ENCODE measurements around the gene DAB2IP. TPM values are rescaled to one million over a fixed set of nuclear protein-coding genes. Genes with fewer than 3 reads are reported as not detected.
A peak's percentile ranks its signal among the peaks of the same experiment; 100 is the strongest.

DAB2IP gene
- total RNA-seq, 1 experiment from 2014 or later = 46.7 TPM

DNA sequence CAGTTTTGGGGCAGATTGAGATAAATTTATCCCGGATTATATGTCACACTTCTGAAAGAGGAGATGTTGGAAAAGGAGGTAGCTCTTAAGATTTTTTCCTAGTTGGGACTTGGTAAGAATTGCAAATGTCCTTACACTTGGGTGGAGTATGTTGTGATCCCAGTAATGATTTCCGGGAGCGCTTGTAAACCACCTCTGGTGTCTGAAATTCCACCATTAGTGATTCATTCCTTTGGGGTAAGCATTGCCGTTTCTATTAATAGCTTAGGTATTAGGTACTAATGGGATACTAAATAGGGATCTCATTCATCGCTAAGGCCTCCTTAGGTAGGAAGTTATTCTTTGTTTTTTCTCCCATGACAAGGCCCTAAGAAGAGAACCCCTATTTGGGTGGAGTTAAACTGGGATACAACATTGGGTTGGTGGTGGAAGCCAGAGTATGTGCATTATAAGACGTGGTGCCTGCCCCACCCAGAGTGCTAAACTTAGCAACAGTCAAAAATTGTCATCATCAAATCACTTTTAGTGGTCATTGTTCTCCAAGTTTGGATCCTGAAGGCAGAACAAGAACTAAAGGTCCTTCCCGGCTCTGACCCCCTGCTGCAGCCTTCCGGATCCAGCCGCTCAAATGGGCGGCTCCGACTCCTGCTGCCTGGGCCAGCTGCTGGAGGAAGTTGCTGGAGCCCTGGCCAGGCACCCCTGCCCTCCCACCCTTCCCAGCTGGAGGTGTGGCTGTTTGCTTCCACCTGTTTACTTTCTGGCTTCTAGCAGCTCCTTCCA is 31.7 kb upstream of the DAB2IP start:
- intact Hi-C loops (cut with micrococcal nuclease; ENCODE audit: unreplicated experiment) = loop anchor here (5.0 kb wide), 1 partner anchor 373 kb away; no protein-coding TSS in a partner anchor
- Histone ChIP-seq H3K27ac (no peak overlapping the region), H3F3A (ENCODE audit: insufficient read depth, low read depth) (no peaks in the 10 kb centered on the region), H2AFZ (no peak overlapping the region), H3K36me3 (ENCODE audit: low read depth) (no peaks in the 10 kb centered on the region), H4K20me1 (ENCODE audit: insufficient read depth) (no peaks in the 10 kb centered on the region), H3K9me3 (ENCODE audit: insufficient read depth, low read depth) (no peaks in the 10 kb centered on the region), H3K9me2 (ENCODE audit: insufficient read depth) (no peaks in the 10 kb centered on the region), H3K4me3 (no peak overlapping the region), H3K4me1 (replicated peaks; ENCODE audit: insufficient read depth) (no peaks in the 10 kb centered on the region), H3K79me2 (ENCODE audit: low read depth) (no peaks in the 10 kb centered on the region), H3K27me3 (ENCODE audit: insufficient read depth, low read depth) (no peaks in the 10 kb centered on the region), H3K4me2 (no peak overlapping the region)
- TF ChIP-seq, protein P1, sequence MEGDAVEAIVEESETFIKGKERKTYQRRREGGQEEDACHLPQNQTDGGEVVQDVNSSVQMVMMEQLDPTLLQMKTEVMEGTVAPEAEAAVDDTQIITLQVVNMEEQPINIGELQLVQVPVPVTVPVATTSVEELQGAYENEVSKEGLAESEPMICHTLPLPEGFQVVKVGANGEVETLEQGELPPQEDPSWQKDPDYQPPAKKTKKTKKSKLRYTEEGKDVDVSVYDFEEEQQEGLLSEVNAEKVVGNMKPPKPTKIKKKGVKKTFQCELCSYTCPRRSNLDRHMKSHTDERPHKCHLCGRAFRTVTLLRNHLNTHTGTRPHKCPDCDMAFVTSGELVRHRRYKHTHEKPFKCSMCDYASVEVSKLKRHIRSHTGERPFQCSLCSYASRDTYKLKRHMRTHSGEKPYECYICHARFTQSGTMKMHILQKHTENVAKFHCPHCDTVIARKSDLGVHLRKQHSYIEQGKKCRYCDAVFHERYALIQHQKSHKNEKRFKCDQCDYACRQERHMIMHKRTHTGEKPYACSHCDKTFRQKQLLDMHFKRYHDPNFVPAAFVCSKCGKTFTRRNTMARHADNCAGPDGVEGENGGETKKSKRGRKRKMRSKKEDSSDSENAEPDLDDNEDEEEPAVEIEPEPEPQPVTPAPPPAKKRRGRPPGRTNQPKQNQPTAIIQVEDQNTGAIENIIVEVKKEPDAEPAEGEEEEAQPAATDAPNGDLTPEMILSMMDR (conservative IDR thresholded peaks at IDR 0.05) = no peak
- no peak for TF ChIP-seq EZH2 (IDR thresholded peaks at IDR 0.05; ENCODE audit: low read depth)
- no TSS peak for BruUV-seq (replicated peaks)
- CTCF ChIA-PET = interaction anchor here (0.6 to 2.0 kb wide), 5 partner anchors 10 to 708 kb away, joined by 3 to 5 read pairs (median 3); no protein-coding TSS in a partner anchor
- no peak for DNase-seq
- POLR2A ChIA-PET (ENCODE audit: unreplicated experiment) = interaction anchor here (0.6 kb wide), 2 partner anchors 74 to 78 kb away, joined by 4 read pairs; no protein-coding TSS in a partner anchor

DNA sequence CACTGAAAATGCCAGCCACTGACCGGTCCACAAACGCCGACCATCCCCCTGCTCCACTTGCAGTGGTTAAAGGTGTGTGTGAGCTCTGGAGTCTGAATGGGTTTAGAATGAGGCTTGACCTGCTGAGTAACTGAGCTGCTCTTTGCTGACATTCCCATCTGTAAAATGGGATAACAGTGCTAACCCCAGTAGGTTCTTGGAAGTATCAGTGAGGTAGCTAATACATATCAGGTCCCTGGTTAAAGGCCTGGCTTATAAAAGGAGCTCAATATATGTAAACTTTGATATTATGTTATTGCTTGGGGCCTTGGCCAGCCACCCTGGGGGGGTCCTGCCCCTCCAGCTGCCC is 31.1 kb upstream of the DAB2IP start:
- no peaks in the 10 kb centered on the region for H3K4me1 ChIP-seq (replicated peaks; ENCODE audit: insufficient read depth)
- H3K27ac ChIP-seq = no peak overlapping the region
- POLR2A ChIA-PET (ENCODE audit: unreplicated experiment) = no interaction called here
- H2AFZ ChIP-seq = no peak overlapping the region
- no peaks in the 10 kb centered on the region for H3K9me3 ChIP-seq (ENCODE audit: insufficient read depth, low read depth)
- no peak for DNase-seq
- no peaks in the 10 kb centered on the region for H4K20me1 ChIP-seq (ENCODE audit: insufficient read depth)
- H3K36me3 ChIP-seq (ENCODE audit: low read depth) = no peaks in the 10 kb centered on the region
- no peaks in the 10 kb centered on the region for H3K27me3 ChIP-seq (ENCODE audit: insufficient read depth, low read depth)
- no TSS peak for BruUV-seq (replicated peaks)
- no peak overlapping the region for H3K4me2 ChIP-seq
- no peaks in the 10 kb centered on the region for H3K9me2 ChIP-seq (ENCODE audit: insufficient read depth)
- CTCF ChIA-PET = interaction anchor here (0.6 to 2.0 kb wide), 5 partner anchors 11 to 707 kb away, joined by 3 to 6 read pairs (median 5); no protein-coding TSS in a partner anchor
- no peaks in the 10 kb centered on the region for H3F3A ChIP-seq (ENCODE audit: insufficient read depth, low read depth)
- TF ChIP-seq EZH2 (IDR thresholded peaks at IDR 0.05; ENCODE audit: low read depth) = no peak
- TF ChIP-seq, protein P1 (conservative IDR thresholded peaks at IDR 0.05) = no peak
- H3K4me3 ChIP-seq = no peak overlapping the region
- H3K79me2 ChIP-seq (ENCODE audit: low read depth) = no peaks in the 10 kb centered on the region
- intact Hi-C loops (cut with micrococcal nuclease; ENCODE audit: unreplicated experiment) = loop anchor here (5.0 kb wide), 1 partner anchor 372 kb away; no protein-coding TSS in a partner anchor

DNA sequence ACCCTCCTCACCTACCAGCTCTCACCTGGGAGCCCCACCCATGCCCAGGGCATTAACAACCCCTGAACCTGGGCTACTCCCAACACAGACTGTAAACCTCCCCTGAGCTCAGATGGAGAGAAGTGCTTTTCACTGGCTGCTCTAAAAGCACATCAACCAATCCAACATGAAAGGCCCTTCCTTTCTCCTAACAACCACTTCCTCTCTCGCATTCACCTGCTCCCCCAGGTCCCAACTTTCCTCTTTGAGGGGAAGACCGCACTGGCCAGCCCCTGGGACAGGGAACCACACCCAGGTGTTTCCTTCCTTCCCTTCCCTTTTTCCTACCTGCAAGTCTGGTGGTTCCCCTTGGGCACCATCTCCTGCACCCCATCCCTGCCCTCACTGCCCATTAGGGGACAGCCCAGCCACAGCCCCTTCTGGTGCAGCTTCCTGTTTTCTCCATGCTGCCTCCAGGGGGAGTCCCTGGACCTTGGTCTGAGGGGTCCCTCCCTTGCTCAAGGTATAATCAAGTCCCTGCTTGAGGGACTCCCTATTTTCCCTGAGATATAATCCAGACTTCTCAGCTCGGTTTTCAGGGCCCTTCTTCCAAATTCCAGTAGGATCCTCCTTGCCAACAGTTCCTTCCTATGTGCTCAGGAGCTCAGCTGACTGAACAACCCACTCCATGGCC is 30.5 kb upstream of the DAB2IP start:
- no peaks in the 10 kb centered on the region for H3K9me2 ChIP-seq (ENCODE audit: insufficient read depth)
- no peaks in the 10 kb centered on the region for H4K20me1 ChIP-seq (ENCODE audit: insufficient read depth)
- no peak overlapping the region for H3K4me2 ChIP-seq
- H3F3A ChIP-seq (ENCODE audit: insufficient read depth, low read depth) = no peaks in the 10 kb centered on the region
- TF ChIP-seq, protein P1 (conservative IDR thresholded peaks at IDR 0.05) = peak; percentile 59
- TF ChIP-seq EZH2 (IDR thresholded peaks at IDR 0.05; ENCODE audit: low read depth) = no peak
- no peak overlapping the region for H3K4me3 ChIP-seq
- no peak overlapping the region for H3K27ac ChIP-seq
- ChIA-PET POLR2A (ENCODE audit: unreplicated experiment) (no interaction called here), CTCF (interaction anchor here (0.6 to 2.0 kb wide), 5 partner anchors 9 to 392 kb away, joined by 3 to 6 read pairs (median 5); no protein-coding TSS in a partner anchor)
- intact Hi-C loops (cut with micrococcal nuclease; ENCODE audit: unreplicated experiment) = loop anchor here (5.0 kb wide), 1 partner anchor 371 kb away; no protein-coding TSS in a partner anchor
- H2AFZ ChIP-seq = no peak overlapping the region
- BruUV-seq (replicated peaks) = no TSS peak
- H3K4me1 ChIP-seq (replicated peaks; ENCODE audit: insufficient read depth) = no peaks in the 10 kb centered on the region
- H3K79me2 ChIP-seq (ENCODE audit: low read depth) = no peaks in the 10 kb centered on the region
- H3K9me3 ChIP-seq (ENCODE audit: insufficient read depth, low read depth) = no peaks in the 10 kb centered on the region
- DNase-seq = peak in 1 of 2 experiments; percentile 39
- no peaks in the 10 kb centered on the region for H3K27me3 ChIP-seq (ENCODE audit: insufficient read depth, low read depth)
- H3K36me3 ChIP-seq (ENCODE audit: low read depth) = no peaks in the 10 kb centered on the region

Data from PC-9 (cell line).